Spleen (tissue), 7 donors: ENCODE results near the gene EVI5.

Experiments used
- POLR2A ChIP-seq, 3 donors: fragments of 450-650 bp; IDR thresholded peaks; one replicate each; pipeline ENCODE4 v1.5.1; 2017; ENCODE audit warnings: antibody characterized with exemption in 3 of 3, mild to moderate bottlenecking in 1 of 3
- POLR2AphosphoS5 ChIP-seq, 3 donors: sonication (generic); formaldehyde crosslinking; IDR thresholded peaks; one replicate each; pipeline ENCODE4 v1.5.1; 2017; ENCODE audit warnings: antibody characterized with exemption in 3 of 3
- TF ChIP-seq, protein P1 (sequence below), 11 experiments: fragments of 200-600 bp in 7 of 11; fragments of 450-650 bp in 4 of 11; sonication (generic) in 4 of 11; IDR thresholded peaks in 8 of 11; conservative IDR thresholded peaks in 3 of 11; 1 replicate in 7 of 11; 2 replicates in 4 of 11; pipeline versions ENCODE4 v1.4.0 to v1.8.0; 2016 to 2021; ENCODE audit warnings: antibody characterized with exemption in 11 of 11, inconsistent platforms in 4 of 11, mild to moderate bottlenecking in 1 of 11
- donor health status: DM: no; HTN: no; CAD: no; lungs with moderate emphysema.
- donor health status: DM: no; HTN: no; CAD: no.
- donor health status: DM: no; HTN: no; CAD: no.

DNA sequence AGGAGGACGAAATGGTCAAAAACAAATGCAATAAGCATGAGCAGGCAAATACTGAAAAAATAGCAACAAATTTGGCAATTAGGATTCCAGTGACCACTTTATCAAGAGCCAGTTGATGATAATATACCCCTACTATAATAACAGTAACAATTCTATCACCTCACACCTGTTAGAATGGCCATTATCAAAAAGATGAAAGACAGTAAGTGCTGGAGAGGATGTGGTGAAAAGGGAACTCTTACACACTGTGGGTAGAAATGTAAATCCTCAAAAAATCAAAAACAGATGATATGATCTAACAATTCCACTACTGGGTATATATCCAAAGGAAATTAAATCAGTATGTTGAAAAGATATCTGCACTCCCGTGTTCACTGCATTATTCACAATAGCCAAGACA lies 183.9 kb downstream of the EVI5 start:
- no peak for TF ChIP-seq POLR2A (IDR thresholded peaks at IDR 0.05)
- TF ChIP-seq, protein P1, sequence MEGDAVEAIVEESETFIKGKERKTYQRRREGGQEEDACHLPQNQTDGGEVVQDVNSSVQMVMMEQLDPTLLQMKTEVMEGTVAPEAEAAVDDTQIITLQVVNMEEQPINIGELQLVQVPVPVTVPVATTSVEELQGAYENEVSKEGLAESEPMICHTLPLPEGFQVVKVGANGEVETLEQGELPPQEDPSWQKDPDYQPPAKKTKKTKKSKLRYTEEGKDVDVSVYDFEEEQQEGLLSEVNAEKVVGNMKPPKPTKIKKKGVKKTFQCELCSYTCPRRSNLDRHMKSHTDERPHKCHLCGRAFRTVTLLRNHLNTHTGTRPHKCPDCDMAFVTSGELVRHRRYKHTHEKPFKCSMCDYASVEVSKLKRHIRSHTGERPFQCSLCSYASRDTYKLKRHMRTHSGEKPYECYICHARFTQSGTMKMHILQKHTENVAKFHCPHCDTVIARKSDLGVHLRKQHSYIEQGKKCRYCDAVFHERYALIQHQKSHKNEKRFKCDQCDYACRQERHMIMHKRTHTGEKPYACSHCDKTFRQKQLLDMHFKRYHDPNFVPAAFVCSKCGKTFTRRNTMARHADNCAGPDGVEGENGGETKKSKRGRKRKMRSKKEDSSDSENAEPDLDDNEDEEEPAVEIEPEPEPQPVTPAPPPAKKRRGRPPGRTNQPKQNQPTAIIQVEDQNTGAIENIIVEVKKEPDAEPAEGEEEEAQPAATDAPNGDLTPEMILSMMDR (IDR thresholded peaks at IDR 0.05 in 8 of 11, conservative IDR thresholded peaks at IDR 0.05 in 3 of 11) = no peak
- no peak for TF ChIP-seq POLR2AphosphoS5 (IDR thresholded peaks at IDR 0.05)
